ENCODE results near the gene COL24A1.

GRCh38 chr1:85822696-85823095, 333.9 kb downstream of the COL24A1 start:
- no peak for TF ChIP-seq CTCF (IDR thresholded peaks at IDR 0.05)
- no peak for TF ChIP-seq POLR2AphosphoS5 (IDR thresholded peaks at IDR 0.05)
